Mesodermal cell (in vitro differentiated cells): Measurements from ENCODE around the gene KIAA0930.

Experiments used
- H3K27ac ChIP-seq: 2 replicates; pipeline ENCODE4 v1.7.0; 2013; ENCODE audit warnings: mild to moderate bottlenecking, low read depth, low read length, moderate library complexity; ENCODE audit not compliant: severe bottlenecking
- H3K36me3 ChIP-seq: 2 replicates; pipeline ENCODE4 v1.7.1; 2013; ENCODE audit warnings: mild to moderate bottlenecking, low read length, moderate library complexity; ENCODE audit not compliant: control insufficient read depth, insufficient read depth
- H3K4me1 ChIP-seq: one replicate; pipeline ENCODE4 v1.7.1; 2013; ENCODE audit warnings: mild to moderate bottlenecking, low read length; ENCODE audit not compliant: insufficient read depth, control insufficient read depth, poor library complexity, severe bottlenecking
- H3K4me3 ChIP-seq: 2 replicates; pipeline ENCODE4 v1.7.0; 2013; ENCODE audit warnings: low read length, control low read depth, mild to moderate bottlenecking; ENCODE audit not compliant: insufficient read depth, poor library complexity, severe bottlenecking; ENCODE audit errors: extremely low read depth
- H3K9me3 ChIP-seq: 2 replicates; pipeline ENCODE4 v1.7.1; 2013; ENCODE audit warnings: mild to moderate bottlenecking, low read length, moderate library complexity; ENCODE audit not compliant: control insufficient read depth
- WGBS, 2 experiments: methylation state at CpG; one replicate each; pipeline ENCODE4 v1.1.5; 2013; ENCODE audit warnings: missing lambda C conversion rate in 2 of 2; ENCODE audit not compliant: insufficient coverage in 2 of 2; 5-methylcytosine and 5-hydroxymethylcytosine counted together

Gene KIAA0930

DNA sequence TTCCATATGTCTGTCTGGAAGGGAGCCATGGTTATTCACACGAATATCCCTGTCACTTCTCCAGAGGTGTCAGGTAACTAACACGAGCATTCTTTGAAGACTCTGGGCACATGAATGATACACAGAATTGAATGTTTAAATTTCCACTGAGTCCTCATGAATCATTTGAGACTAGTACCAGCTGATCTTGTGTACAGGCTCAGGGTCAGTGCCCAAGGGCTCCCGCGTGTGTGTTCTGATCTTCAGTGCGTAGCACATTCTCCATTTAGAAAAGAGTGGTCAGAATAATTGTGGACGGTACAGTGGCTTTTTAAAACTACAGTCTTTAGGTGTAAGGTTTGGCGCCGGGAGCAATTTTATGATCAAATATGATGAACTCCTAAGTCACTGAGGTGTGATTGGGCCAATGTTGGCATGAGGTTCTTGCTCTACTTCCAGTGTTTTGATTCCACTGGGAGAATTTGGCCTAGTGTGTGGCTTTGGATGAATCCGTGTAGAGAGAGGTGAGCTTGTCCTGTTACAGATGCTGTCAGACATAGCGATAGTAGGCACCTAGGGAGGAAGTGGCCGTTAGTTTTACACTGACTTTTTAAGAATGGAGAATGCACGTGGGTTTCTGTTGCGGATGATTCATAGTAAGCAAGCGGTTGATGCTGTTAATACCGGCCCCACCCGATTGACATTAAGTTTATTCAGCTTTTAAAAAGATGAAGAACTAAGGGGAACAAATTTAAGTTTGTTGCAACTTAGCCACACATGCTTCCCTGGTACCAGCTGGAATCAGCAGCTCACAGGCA is 54.8 kb downstream of the KIAA0930 start:
- 97 to 98% methylated on average over 15 to 16 of the region's 16 CpGs for WGBS, 2 experiments
- Histone ChIP-seq H3K9me3 (no peaks in the 10 kb centered on the region), H3K4me1 (no peaks in the 10 kb centered on the region), H3K4me3 (no peak overlapping the region), H3K36me3 (peaks cover 56% of the 10 kb centered on the region), H3K27ac (no peak overlapping the region)

DNA sequence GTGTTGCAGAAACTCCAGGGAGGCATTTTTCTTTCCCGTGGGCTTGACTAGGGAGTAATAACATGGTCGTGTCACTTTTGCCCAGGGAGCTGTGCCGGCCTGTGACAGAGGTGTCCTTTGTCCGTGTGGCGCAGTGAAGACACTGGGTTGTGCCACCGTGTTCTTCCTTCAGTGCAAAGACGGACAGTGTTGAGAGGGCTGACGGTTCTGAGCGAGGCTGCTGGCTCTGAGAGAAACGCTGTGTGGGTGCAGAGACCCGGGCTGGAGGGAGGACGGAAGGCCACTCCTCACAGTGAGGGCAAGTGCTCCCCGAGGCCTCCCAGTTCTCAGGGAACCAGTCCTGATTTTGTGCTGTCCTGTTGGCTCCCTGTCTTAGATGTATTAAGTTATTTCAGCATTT is 56.7 kb downstream of the KIAA0930 start:
- Histone ChIP-seq H3K4me3 (no peak overlapping the region), H3K27ac (no peak overlapping the region), H3K4me1 (no peaks in the 10 kb centered on the region), H3K9me3 (no peaks in the 10 kb centered on the region), H3K36me3 (peaks cover 75% of the 10 kb centered on the region)
- WGBS, 2 experiments, result 95 to 98% methylated on average over 13 of the region's 13 CpGs

DNA sequence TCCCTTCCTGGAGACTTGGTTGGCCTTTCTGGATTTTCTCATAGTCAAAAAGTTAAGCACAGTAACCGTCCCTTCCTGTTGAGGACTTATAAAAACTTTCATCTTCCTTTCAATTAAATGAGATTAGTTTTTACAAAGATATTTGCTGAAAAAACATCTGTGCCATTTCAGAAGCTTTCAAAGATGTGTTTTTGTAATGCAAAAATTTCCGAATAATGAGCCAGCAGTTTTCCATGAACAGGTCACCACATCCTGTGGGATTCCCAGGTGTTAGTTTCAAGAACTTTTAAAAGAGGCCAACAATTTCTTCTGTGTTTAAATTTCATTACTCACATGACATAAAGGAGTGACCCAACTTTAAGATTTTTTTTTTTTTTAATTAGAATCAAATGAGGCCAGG is 58.9 kb downstream of the KIAA0930 start:
- Histone ChIP-seq H3K36me3 (peaks cover 87% of the 10 kb centered on the region), H3K4me1 (no peaks in the 10 kb centered on the region), H3K4me3 (no peak overlapping the region), H3K27ac (no peak overlapping the region), H3K9me3 (no peaks in the 10 kb centered on the region)
- WGBS, 2 experiments, result 100% methylated on average over 1 to 2 of the region's 2 CpGs

DNA sequence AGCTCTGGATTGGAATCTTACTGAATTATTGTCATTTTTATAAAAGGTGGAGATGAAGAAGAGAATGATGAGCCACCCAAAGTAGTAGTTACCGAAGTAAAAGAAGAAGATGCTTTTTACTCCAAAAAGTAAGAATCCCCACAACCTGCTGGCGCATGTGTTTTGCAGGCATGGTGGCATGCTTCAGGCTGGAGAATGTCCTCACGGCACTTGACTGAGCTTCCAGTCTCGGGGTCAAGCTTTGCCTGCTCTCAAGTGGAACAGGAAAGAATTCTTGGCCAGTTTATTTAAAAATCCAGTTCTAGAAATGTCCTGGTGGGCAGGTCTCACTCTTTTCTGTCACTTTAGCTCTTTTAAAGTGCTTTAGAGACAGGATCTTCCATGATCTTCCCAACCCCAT is 59.5 kb downstream of the KIAA0930 start:
- Histone ChIP-seq H3K4me1 (peaks cover 2% of the 10 kb centered on the region), H3K27ac (no peak overlapping the region), H3K36me3 (peaks cover 90% of the 10 kb centered on the region), H3K9me3 (no peaks in the 10 kb centered on the region), H3K4me3 (no peak overlapping the region)
- WGBS, 2 experiments, result 88 to 96% methylated on average over 3 to 4 of the region's 4 CpGs

DNA sequence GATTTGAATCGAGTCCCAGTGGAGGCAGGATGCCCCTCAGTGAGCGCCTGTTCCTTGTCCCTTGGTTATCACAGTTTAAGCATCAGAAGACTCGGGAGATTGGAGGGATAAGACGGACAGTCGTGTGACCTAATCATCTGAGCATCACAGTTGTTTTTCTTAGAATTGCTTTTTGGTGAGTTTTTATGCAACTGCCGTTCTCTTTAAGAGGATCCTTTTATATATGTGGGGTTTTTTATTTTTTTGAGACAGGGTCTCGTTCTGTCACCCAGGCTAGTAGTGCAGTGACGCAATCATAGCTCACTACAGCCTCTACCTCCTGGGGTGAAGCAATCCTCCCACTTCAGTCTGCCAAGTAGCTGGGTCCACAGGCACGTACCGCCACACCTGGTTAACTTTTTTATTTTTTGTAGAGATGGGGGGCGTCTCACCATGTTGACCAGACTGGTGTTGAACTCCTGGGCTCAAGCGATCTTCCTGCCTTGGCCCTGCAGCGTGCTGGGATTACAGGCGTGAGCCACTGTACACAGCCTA is 60.5 kb downstream of the KIAA0930 start:
- peaks cover 90% of the 10 kb centered on the region for H3K36me3 ChIP-seq
- peaks cover 6% of the 10 kb centered on the region for H3K4me1 ChIP-seq
- WGBS, 2 experiments, result 93 to 95% methylated on average over 11 to 13 of the region's 14 CpGs
- H3K27ac ChIP-seq, result no peak overlapping the region
- no peaks in the 10 kb centered on the region for H3K9me3 ChIP-seq
- H3K4me3 ChIP-seq, result no peak overlapping the region

DNA sequence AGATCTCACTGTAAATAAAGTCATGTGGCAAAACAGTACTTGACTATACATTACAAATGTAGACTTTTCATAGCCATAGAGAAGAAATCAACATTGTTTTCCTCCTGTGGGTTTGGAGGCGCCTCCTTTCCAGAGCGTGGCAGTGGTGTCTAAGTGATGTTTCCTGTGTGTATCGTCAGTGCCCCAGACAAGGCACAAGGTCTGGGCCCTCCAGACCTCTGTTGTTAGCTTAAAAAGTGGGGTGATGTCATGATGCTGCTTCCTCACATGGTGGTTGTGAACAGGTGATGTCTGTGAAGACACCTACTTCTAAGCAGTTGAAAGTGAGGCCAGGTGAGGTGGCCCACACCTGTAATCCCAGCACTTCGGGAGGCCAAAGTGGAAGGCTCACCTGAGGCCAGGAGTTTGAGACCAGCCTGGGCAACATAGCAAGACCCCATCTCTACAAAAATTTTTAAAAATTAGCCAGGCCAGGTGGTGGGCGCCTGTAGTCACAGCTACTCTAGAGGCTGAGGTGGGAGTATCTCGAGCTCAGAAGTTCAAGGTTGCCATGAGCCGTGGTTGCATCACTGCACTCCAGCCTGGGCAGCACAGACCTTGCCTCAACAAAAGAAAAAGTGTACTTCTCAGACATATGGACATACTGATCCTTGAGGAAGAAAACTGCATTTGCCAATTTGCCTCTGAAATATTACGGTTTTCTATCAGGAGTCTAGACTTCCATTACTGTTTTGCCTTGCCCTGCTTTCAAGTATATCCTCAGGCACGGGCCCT is 61.2 kb downstream of the KIAA0930 start:
- Histone ChIP-seq H3K9me3 (no peaks in the 10 kb centered on the region), H3K36me3 (peaks cover 93% of the 10 kb centered on the region), H3K4me3 (no peak overlapping the region), H3K4me1 (peaks cover 6% of the 10 kb centered on the region), H3K27ac (no peak overlapping the region)
- 93 to 94% methylated on average over 5 to 8 of the region's 9 CpGs for WGBS, 2 experiments

DNA sequence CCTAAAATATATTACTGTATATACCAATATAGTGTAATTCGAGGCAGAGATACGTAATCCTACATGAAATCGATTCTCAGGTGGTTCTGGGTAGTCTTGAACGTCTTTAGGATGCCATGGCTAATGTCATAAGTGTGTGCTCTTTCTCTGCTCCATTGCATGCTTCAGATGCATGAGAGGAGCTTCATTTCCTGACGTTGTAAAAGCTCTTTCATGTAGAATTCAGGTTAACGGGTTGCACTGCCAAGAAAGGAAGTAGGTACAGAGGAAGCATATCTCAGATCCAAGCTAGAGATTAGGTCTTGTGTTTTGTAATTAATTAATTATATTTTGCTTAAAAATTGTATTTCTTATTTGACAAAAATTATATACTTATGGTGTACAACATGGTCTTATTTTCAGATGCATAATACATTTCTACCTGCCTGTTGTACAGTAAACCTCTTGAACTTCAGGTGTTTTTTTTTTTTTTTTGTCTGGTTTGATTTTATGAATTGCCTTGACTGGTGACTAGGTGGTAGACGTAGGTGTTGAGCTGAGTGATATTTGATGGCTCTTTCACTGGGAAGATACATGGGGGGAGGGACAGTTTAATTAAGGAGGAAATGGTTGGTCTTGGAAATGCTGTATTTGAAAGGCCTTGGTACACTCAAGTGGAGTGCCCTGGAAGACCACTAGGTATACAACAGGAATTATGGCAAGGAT is 67.7 kb downstream of the KIAA0930 start:
- Histone ChIP-seq H3K4me1 (peaks cover 21% of the 10 kb centered on the region), H3K27ac (no peak overlapping the region), H3K4me3 (no peak overlapping the region), H3K9me3 (no peaks in the 10 kb centered on the region), H3K36me3 (peaks cover 100% of the 10 kb centered on the region)
- WGBS, 2 experiments, result 88 to 97% methylated on average over 4 to 6 of the region's 7 CpGs

DNA sequence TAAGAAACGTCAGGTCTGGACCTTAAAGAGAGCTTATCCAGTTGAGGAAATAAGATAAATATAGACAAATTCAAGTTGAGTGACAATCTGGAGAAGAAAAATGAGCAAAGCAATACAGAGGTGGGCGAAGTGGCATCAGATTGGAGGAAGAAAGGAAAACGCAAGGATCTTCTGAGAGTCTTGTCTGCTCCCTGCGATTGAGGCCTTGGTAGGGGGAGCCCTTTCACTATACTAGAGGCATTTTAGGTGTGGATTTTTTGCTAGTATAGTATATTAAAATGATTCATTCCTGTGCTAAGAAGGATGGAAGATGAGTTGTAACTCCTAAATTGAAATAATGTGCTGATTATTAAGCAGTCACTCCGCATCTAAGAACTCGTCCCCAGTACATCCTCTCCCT is 68.9 kb downstream of the KIAA0930 start:
- Histone ChIP-seq H3K4me3 (no peak overlapping the region), H3K36me3 (peaks cover 100% of the 10 kb centered on the region), H3K9me3 (no peaks in the 10 kb centered on the region), H3K27ac (no peak overlapping the region), H3K4me1 (peaks cover 21% of the 10 kb centered on the region)
- WGBS, 2 experiments, result 91 to 94% methylated on average over 4 of the region's 6 CpGs

DNA sequence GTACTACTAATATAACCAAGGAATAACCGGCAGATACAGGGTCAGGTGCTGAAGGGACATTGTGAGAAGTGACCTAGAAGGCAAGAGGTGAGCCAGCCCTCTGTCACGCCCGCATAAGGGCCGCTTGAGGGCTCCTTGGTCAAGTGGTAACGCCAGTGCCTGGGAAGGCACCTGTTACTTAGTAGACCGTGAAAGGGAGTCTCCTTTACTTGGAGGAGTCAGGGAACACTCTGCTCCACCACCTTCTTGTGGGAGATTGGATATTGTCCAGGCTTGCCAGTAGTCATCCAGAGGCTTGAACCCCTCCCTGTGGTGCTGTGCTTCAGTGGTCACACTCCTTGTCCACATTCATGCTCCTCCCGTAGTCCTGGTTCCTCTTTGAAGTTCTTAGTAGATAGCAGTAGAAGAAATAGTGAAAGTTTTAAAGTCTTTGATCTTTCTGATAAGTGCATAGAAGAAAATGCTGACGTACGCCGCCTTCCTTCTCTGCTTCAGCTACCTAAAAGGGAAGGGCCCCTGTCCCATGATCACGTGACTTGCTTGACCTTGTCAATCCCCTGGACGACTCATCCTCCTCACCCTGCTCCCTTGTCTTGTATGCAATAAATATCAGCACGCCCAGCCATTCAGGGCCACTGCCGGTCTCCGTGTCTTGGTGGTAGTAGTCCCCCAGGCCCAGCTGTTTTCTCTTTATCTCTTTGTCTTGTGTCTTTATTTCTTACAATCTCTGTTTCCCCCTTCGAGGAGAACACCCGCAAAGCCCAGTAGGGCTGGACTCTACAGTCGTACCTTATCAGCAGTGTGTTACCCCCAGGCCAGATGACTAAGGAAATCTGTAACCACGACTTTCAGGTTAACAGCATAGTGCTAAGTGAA is 70.9 kb downstream of the KIAA0930 start:
- Histone ChIP-seq H3K4me1 (peaks cover 27% of the 10 kb centered on the region), H3K9me3 (no peaks in the 10 kb centered on the region), H3K36me3 (peaks cover 93% of the 10 kb centered on the region), H3K27ac (peak overlapping the region; percentile 61), H3K4me3 (no peak overlapping the region)
- WGBS, 2 experiments, result 92 to 96% methylated on average over 11 to 13 of the region's 19 CpGs

DNA sequence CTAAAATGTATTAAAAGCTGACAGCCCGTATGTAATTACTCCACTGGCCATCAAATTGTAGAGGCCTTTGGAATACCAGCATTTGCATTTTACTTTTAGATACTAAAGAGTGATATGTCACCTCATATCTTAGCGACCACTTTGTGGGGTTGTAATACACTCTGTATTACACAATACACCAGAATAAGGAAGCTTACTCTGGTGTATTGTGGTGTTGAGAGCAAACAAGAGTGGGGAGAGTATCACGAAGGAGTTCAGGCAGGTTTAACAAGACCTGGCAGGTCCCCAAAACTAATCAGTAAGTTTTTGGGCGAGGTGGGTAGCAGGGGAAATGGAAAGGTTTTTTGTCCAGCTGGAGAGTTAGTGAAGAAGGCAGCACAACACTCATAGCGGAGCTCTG is 73.8 kb downstream of the KIAA0930 start:
- H3K9me3 ChIP-seq, result no peaks in the 10 kb centered on the region
- H3K4me3 ChIP-seq, result no peak overlapping the region
- WGBS, 2 experiments, result 89 to 93% methylated on average over 3 of the region's 5 CpGs
- no peak overlapping the region for H3K27ac ChIP-seq
- peaks cover 64% of the 10 kb centered on the region for H3K36me3 ChIP-seq
- peaks cover 33% of the 10 kb centered on the region for H3K4me1 ChIP-seq
